Panc1 (cell line): ENCODE data around the gene PCGF1.

Experiments
- POLR2AphosphoS5 ChIP-seq: IDR thresholded peaks from 2 replicates; pipeline ENCODE4 v1.6.1; 2012; ENCODE audit warnings: mild to moderate bottlenecking, low read depth, low read length, moderate library complexity
- REST ChIP-seq, 2 experiments: IDR thresholded peaks; 2 replicates each; pipeline ENCODE4 v1.6.1; 2011 to 2012; ENCODE audit warnings: low read depth in 2 of 2, control low read depth in 1 of 2, low read length in 1 of 2, mild to moderate bottlenecking in 1 of 2, moderate library complexity in 1 of 2; ENCODE audit not compliant: insufficient read depth in 1 of 2
- SIN3A ChIP-seq: IDR thresholded peaks from 2 replicates; pipeline ENCODE4 v1.6.1; 2012; ENCODE audit warnings: low read depth, mild to moderate bottlenecking, low read length, moderate library complexity, borderline replicate concordance; ENCODE audit not compliant: insufficient read depth
- TCF7L2 ChIP-seq: IDR thresholded peaks from 2 replicates; pipeline ENCODE4 v1.6.1; 2011; ENCODE audit warnings: mild to moderate bottlenecking, low read depth, low read length, inconsistent platforms
- TF ChIP-seq, protein P1 (sequence below): fragments of 450-650 bp; IDR thresholded peaks from 2 replicates; pipeline ENCODE4 v1.5.1; 2017; ENCODE audit warnings: mild to moderate bottlenecking

DNA sequence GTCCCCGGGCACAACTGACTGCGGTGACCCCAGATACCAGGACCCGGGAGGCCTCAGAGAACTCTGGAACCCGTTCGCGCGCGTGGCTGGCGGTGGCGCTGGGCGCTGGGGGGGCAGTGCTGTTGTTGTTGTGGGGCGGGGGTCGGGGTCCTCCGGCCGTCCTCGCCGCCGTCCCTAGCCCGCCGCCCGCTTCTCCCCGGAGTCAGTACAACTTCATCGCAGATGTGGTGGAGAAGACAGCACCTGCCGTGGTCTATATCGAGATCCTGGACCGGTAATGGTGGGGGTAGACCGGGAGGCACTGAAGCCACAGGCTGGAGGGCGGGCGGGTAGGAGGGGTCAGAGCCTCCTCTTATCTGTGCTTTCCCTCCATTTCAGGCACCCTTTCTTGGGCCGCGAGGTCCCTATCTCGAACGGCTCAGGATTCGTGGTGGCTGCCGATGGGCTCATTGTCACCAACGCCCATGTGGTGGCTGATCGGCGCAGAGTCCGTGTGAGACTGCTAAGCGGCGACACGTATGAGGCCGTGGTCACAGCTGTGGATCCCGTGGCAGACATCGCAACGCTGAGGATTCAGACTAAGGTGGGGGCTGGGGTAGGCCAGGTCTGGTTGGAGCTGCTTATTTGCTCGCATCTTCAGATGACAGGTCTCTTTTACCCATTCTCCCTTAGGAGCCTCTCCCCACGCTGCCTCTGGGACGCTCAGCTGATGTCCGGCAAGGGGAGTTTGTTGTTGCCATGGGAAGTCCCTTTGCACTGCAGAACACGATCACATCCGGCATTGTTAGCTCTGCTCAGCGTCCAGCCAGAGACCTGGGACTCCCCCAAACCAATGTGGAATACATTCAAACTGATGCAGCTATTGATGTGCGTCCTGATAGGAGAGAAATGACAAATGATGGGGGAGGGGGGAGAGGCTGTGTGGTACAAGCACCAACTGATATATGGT is 23.0 kb upstream of the PCGF1 start:
- TF ChIP-seq REST (IDR thresholded peaks at IDR 0.05; ENCODE audit: insufficient read depth in 1 of 2, low read depth in 2 of 2, low read length in 1 of 2) (no peak), POLR2AphosphoS5 (no peak), TCF7L2 (no peak), SIN3A (no peak)
- TF ChIP-seq, protein P1, sequence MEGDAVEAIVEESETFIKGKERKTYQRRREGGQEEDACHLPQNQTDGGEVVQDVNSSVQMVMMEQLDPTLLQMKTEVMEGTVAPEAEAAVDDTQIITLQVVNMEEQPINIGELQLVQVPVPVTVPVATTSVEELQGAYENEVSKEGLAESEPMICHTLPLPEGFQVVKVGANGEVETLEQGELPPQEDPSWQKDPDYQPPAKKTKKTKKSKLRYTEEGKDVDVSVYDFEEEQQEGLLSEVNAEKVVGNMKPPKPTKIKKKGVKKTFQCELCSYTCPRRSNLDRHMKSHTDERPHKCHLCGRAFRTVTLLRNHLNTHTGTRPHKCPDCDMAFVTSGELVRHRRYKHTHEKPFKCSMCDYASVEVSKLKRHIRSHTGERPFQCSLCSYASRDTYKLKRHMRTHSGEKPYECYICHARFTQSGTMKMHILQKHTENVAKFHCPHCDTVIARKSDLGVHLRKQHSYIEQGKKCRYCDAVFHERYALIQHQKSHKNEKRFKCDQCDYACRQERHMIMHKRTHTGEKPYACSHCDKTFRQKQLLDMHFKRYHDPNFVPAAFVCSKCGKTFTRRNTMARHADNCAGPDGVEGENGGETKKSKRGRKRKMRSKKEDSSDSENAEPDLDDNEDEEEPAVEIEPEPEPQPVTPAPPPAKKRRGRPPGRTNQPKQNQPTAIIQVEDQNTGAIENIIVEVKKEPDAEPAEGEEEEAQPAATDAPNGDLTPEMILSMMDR = no peak
